ENCODE results near the gene CRACR2B. TPM values are rescaled to one million over a fixed set of nuclear protein-coding genes. Genes with fewer than 3 reads are reported as not detected.

The CRACR2B gene
- total RNA-seq, 2 donors from 2014 or later, result 23.2 to 83.0 TPM

DNA sequence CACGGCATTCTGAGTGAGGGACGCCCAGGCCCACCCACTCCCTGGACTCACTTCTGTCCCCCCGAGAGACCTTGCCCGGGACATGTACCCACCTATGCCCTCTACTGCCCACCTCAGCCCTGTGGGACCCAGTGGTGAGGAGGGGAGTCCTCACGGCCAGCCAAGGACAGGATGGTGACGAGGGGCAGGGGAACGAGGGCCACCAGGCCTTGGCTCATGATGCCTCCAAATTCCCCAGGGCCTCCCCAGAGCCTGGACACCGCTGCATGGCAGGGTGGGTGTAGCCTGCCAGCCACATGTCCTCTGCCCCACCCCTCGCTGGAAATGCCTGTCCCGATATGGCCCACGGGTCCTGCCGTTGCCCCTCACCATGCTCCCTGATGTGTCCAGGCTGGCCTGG lies 41.1 kb downstream of the CRACR2B start:
- Histone ChIP-seq H3K27ac (no peak overlapping the region), H3K27me3 (replicated peaks; ENCODE audit: insufficient read depth) (no peaks in the 10 kb centered on the region), H3K9me3 (no peaks in the 10 kb centered on the region), H3K4me1 (replicated peaks) (no peaks in the 10 kb centered on the region), H3K36me3 (no peaks in the 10 kb centered on the region), H3K4me3 (no peak overlapping the region)
- intact Hi-C loops (cut with DNase I), result no loop called here
- DNase-seq (ENCODE audit: low spot score), result no peak
- TF ChIP-seq, protein P1, sequence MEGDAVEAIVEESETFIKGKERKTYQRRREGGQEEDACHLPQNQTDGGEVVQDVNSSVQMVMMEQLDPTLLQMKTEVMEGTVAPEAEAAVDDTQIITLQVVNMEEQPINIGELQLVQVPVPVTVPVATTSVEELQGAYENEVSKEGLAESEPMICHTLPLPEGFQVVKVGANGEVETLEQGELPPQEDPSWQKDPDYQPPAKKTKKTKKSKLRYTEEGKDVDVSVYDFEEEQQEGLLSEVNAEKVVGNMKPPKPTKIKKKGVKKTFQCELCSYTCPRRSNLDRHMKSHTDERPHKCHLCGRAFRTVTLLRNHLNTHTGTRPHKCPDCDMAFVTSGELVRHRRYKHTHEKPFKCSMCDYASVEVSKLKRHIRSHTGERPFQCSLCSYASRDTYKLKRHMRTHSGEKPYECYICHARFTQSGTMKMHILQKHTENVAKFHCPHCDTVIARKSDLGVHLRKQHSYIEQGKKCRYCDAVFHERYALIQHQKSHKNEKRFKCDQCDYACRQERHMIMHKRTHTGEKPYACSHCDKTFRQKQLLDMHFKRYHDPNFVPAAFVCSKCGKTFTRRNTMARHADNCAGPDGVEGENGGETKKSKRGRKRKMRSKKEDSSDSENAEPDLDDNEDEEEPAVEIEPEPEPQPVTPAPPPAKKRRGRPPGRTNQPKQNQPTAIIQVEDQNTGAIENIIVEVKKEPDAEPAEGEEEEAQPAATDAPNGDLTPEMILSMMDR (IDR thresholded peaks at IDR 0.05), result no peak
- TF ChIP-seq POLR2A (IDR thresholded peaks at IDR 0.05), result no peak
- TF ChIP-seq POLR2AphosphoS5 (IDR thresholded peaks at IDR 0.05), result no peak
- 86% methylated on average over 12 of the region's 12 CpGs for WGBS

DNA sequence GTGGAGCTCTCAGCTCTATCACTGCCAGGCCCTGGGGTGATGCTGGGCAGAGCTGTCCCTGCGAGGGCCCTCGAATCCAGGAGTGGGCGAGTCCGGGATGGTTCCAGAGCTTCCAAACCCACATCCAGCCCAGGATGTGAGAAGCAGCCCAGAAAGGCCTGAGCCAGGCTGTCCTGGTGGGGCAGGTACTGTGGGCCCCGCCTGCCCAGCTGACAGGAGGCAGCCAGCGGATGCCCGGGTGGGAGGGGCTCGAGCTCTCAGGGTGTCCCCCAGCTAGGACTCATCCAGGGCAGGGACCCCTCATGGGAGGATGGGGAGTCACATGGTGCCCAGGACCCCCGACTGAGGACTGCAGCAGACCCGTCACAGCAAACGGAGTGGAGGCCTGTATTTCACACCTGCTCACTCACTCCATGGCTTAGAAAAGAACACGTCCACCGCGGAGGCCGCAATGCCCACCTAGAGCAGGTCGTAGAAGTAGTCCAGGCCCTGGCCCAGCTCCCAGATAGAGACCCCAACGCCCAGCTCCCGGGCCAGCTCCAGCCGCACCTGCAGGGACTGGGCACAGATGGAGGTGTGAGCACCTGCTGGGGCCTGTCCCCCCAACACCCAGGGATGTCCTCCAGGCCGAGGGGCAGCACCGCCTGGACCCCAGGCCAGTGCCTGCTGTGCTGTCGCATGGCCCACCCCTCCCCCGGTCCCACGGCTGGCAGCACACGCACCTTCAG lies 41.8 kb downstream of the CRACR2B start:
- Histone ChIP-seq H3K27me3 (replicated peaks; ENCODE audit: insufficient read depth) (no peaks in the 10 kb centered on the region), H3K4me3 (no peak overlapping the region), H3K9me3 (no peaks in the 10 kb centered on the region), H3K27ac (no peak overlapping the region), H3K4me1 (replicated peaks) (no peaks in the 10 kb centered on the region), H3K36me3 (no peaks in the 10 kb centered on the region)
- DNase-seq (ENCODE audit: low spot score), result no peak
- TF ChIP-seq, protein P1 (IDR thresholded peaks at IDR 0.05), result no peak
- no peak for TF ChIP-seq POLR2A (IDR thresholded peaks at IDR 0.05)
- no peak for TF ChIP-seq POLR2AphosphoS5 (IDR thresholded peaks at IDR 0.05)
- 76% methylated on average over 21 of the region's 25 CpGs for WGBS
- intact Hi-C loops (cut with DNase I), result no loop called here

DNA sequence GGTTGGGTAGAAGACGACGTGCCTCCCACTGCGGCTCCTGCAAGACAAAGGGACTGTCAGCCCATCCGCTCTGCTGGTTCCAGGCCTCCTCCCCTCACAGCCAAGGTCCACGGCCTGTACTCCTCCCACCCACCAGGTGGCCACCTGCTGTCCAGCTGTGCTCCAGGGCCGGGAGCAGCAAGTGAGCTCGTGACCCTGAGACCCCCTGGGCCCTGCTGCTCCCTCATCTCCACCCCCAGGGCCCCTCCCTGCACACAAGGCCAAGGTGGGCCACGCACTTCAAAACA lies 42.4 kb downstream of the CRACR2B start:
- no peak for DNase-seq (ENCODE audit: low spot score)
- Histone ChIP-seq H3K4me1 (replicated peaks) (no peaks in the 10 kb centered on the region), H3K9me3 (no peaks in the 10 kb centered on the region), H3K4me3 (no peak overlapping the region), H3K27me3 (replicated peaks; ENCODE audit: insufficient read depth) (no peaks in the 10 kb centered on the region), H3K36me3 (no peaks in the 10 kb centered on the region), H3K27ac (no peak overlapping the region)
- WGBS, result 66% methylated on average over 8 of the region's 8 CpGs
- TF ChIP-seq POLR2A (IDR thresholded peaks at IDR 0.05), result no peak
- TF ChIP-seq, protein P1 (IDR thresholded peaks at IDR 0.05), result no peak
- TF ChIP-seq POLR2AphosphoS5 (IDR thresholded peaks at IDR 0.05), result no peak
- intact Hi-C loops (cut with DNase I), result no loop called here

DNA sequence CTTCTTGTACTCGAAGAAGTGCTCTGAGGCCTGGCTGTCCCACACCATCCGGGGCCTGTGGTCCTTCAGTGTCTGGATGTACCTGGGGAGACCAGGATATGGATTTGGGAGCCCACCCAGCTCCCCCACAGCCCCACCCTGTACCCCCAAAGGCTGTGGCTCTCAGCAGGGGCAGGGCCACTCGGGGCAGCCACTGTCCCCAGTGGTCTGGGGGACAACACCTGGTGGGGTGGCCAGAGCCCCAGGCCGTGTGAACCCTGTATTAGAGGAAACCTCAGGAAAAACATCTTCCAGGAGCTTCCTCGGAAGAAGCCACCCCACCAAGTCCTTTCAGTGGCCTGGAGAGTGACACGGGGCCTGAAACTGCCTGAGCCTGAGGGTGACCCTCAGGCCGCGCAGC lies 42.7 kb downstream of the CRACR2B start:
- TF ChIP-seq POLR2AphosphoS5 (IDR thresholded peaks at IDR 0.05) (no peak), POLR2A (IDR thresholded peaks at IDR 0.05) (no peak)
- TF ChIP-seq, protein P1 (IDR thresholded peaks at IDR 0.05), result no peak
- Histone ChIP-seq H3K27me3 (replicated peaks; ENCODE audit: insufficient read depth) (no peaks in the 10 kb centered on the region), H3K4me3 (no peak overlapping the region), H3K4me1 (replicated peaks) (no peaks in the 10 kb centered on the region), H3K9me3 (no peaks in the 10 kb centered on the region), H3K27ac (no peak overlapping the region), H3K36me3 (no peaks in the 10 kb centered on the region)
- no peak for DNase-seq (ENCODE audit: low spot score)
- 83% methylated on average over 8 of the region's 8 CpGs for WGBS
- intact Hi-C loops (cut with DNase I), result no loop called here

DNA sequence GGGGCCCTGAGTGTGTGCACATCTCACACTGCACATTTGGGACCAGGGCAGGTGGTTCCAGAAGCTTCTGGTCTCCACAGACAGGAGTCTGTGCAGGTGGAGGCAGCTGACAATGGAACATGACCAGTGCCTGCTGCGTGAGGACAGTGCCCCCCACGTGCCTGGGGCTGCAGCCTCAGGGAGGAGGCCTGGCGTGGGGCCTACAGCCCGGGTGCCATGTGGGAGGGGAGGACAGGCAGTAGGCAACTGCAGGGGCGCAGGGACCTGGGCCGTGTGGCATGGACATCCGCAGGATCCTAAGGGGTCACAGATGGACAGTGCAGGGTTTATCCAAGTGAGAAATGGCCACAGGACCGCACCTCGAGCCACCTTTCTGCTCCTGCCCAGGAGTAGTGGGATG lies 43.8 kb downstream of the CRACR2B start:
- Histone ChIP-seq H3K27ac (no peak overlapping the region), H3K27me3 (replicated peaks; ENCODE audit: insufficient read depth) (no peaks in the 10 kb centered on the region), H3K4me1 (replicated peaks) (no peaks in the 10 kb centered on the region), H3K9me3 (no peaks in the 10 kb centered on the region), H3K4me3 (no peak overlapping the region), H3K36me3 (no peaks in the 10 kb centered on the region)
- TF ChIP-seq POLR2AphosphoS5 (IDR thresholded peaks at IDR 0.05) (no peak), POLR2A (IDR thresholded peaks at IDR 0.05) (no peak)
- TF ChIP-seq, protein P1 (IDR thresholded peaks at IDR 0.05), result no peak
- intact Hi-C loops (cut with DNase I), result no loop called here
- no peak for DNase-seq (ENCODE audit: low spot score)
- 62% methylated on average over 9 of the region's 9 CpGs for WGBS

Measured in prostate gland (tissue), 2 donors.